Natural killer cell (primary cell): ENCODE data around the gene MPPED1. TPM values are rescaled to one million over a fixed set of nuclear protein-coding genes. Genes with fewer than 3 reads are reported as not detected.

ENCODE experiments used
- ATAC-seq, 3 donors: fragments of 150-1000 bp in 2 of 3; fragments of 200-7000 bp in 1 of 3; cut with Tn5 transposase; 1 replicate in 1 of 3; 2 replicates in 2 of 3; pipeline ENCODE4 v1.10.0; 2021; ENCODE audit warnings: mild to moderate bottlenecking in 2 of 3, moderate library complexity in 2 of 3
- DNase-seq, 2 donors: peaks; one replicate each; pipeline versions ENCODE4 v3.0.0 to v3.0.0-alpha.2; 2013 to 2021; ENCODE audit warnings: mixed read lengths in 1 of 2
- H3K27ac ChIP-seq: one replicate; pipeline ENCODE4 v1.5.1; 2013; ENCODE audit warnings: mild to moderate bottlenecking, low read length
- H3K27me3 ChIP-seq: one replicate; pipeline ENCODE4 v1.6.1; 2013; ENCODE audit warnings: low read length; ENCODE audit not compliant: control insufficient read depth, insufficient read depth
- H3K36me3 ChIP-seq: one replicate; pipeline ENCODE4 v1.6.1; 2013; ENCODE audit warnings: low read length; ENCODE audit not compliant: control insufficient read depth, insufficient read depth
- H3K4me1 ChIP-seq: one replicate; pipeline ENCODE4 v1.6.1; 2013; ENCODE audit warnings: low read length; ENCODE audit not compliant: control insufficient read depth, insufficient read depth
- H3K4me3 ChIP-seq: one replicate; pipeline ENCODE4 v1.5.1; 2013; ENCODE audit warnings: low read length
- H3K9me3 ChIP-seq: one replicate; pipeline ENCODE4 v1.6.1; 2013; ENCODE audit warnings: low read length; ENCODE audit not compliant: control insufficient read depth, insufficient read depth
- H3K27ac Mint-ChIP-seq, 2 donors: one replicate each; pipeline ENCODE4 v1.8.0; 2022; ENCODE audit warnings: mild to moderate bottlenecking in 2 of 2, mixed read lengths in 2 of 2, moderate library complexity in 1 of 2
- H3K27me3 Mint-ChIP-seq, 2 donors: one replicate each; pipeline ENCODE4 v1.8.0; 2022; ENCODE audit warnings: low read depth in 2 of 2, mixed read lengths in 2 of 2
- H3K36me3 Mint-ChIP-seq: one replicate; pipeline ENCODE4 v1.8.0; 2022; ENCODE audit warnings: mixed read lengths
- H3K4me1 Mint-ChIP-seq, 2 donors: one replicate each; pipeline ENCODE4 v1.8.0; 2022; ENCODE audit warnings: mixed read lengths in 2 of 2
- H3K4me3 Mint-ChIP-seq: one replicate; pipeline ENCODE4 v1.8.0; 2022; ENCODE audit warnings: mild to moderate bottlenecking, moderate library complexity, mixed read lengths
- H3K9me3 Mint-ChIP-seq, 2 donors: one replicate each; pipeline ENCODE4 v1.8.0; 2022; ENCODE audit warnings: mixed read lengths in 2 of 2
- WGBS: methylation state at CpG from one replicate; pipeline ENCODE4 v1.1.7; 2013; ENCODE audit warnings: missing lambda C conversion rate; ENCODE audit not compliant: insufficient coverage; 5-methylcytosine and 5-hydroxymethylcytosine counted together
- intact Hi-C: fragments of 100-400 bp; cut with micrococcal nuclease; formaldehyde crosslinking; loops from one replicate; pipeline ENCODE4 v1.14.2; 2022
- total RNA-seq, 4 donors: library from RNA; stranded (reverse); fragments of 120-200 nt in 1 of 4; gene quantifications; one replicate each; pipeline versions ENCODE4 v1.2.3 to v1.2.4, GENCODE V29; 2013 to 2022
- TF ChIP-seq, protein P1 (sequence below): fragments of 200-600 bp; IDR thresholded peaks from one replicate; pipeline ENCODE4 v1.8.0; 2022; ENCODE audit warnings: antibody characterized with exemption

Gene MPPED1
- total RNA-seq, 3 donors from 2014 or later (not counting 1 experiment from before 2014, with no cell fraction given): not detected

DNA sequence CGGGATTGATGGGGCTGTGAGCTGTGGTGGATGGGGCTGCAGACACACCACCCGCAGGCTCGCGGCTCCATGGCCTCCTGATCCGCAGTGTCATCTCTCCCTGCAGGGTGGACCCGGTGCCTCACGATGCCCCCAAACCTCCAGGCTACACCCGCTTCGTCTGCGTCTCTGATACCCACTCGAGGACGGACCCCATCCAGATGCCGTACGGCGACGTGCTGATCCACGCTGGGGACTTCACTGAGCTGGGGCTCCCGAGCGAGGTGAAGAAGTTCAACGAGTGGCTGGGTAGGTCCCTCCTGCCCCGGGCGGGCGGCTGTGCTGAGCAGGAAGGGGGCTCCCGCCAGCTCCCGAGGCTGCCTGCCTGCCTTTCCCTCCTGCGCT, 23.1 kb downstream of the MPPED1 start:
- H3K27me3 ChIP-seq: no peaks in the 10 kb centered on the region
- H3K4me1 Mint-ChIP-seq: no peaks in the 10 kb centered on the region
- H3K4me1 ChIP-seq: no peaks in the 10 kb centered on the region
- intact Hi-C loops: no loop called here
- TF ChIP-seq, protein P1, sequence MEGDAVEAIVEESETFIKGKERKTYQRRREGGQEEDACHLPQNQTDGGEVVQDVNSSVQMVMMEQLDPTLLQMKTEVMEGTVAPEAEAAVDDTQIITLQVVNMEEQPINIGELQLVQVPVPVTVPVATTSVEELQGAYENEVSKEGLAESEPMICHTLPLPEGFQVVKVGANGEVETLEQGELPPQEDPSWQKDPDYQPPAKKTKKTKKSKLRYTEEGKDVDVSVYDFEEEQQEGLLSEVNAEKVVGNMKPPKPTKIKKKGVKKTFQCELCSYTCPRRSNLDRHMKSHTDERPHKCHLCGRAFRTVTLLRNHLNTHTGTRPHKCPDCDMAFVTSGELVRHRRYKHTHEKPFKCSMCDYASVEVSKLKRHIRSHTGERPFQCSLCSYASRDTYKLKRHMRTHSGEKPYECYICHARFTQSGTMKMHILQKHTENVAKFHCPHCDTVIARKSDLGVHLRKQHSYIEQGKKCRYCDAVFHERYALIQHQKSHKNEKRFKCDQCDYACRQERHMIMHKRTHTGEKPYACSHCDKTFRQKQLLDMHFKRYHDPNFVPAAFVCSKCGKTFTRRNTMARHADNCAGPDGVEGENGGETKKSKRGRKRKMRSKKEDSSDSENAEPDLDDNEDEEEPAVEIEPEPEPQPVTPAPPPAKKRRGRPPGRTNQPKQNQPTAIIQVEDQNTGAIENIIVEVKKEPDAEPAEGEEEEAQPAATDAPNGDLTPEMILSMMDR: no peak
- no peaks in the 10 kb centered on the region for H3K9me3 Mint-ChIP-seq
- no peak overlapping the region for H3K27ac ChIP-seq
- H3K4me3 ChIP-seq: no peak overlapping the region
- no peak overlapping the region for H3K4me3 Mint-ChIP-seq
- H3K27me3 Mint-ChIP-seq: peaks cover 16 to 18% of the 10 kb centered on the region in 2 donors
- no peak for DNase-seq
- no peaks in the 10 kb centered on the region for H3K36me3 ChIP-seq
- no peaks in the 10 kb centered on the region for H3K9me3 ChIP-seq
- no peaks in the 10 kb centered on the region for H3K36me3 Mint-ChIP-seq
- H3K27ac Mint-ChIP-seq: no peak overlapping the region
- no peak for ATAC-seq
- 91% methylated on average over 26 of the region's 26 CpGs for WGBS

GRCh38 chr22:43435851-43436811, 24.3 kb downstream of the MPPED1 start:
- no peak overlapping the region for H3K27ac ChIP-seq
- H3K36me3 Mint-ChIP-seq: no peaks in the 10 kb centered on the region
- H3K9me3 ChIP-seq: no peaks in the 10 kb centered on the region
- H3K27ac Mint-ChIP-seq: no peak overlapping the region
- WGBS: 74% methylated on average over 26 of the region's 26 CpGs
- H3K9me3 Mint-ChIP-seq: no peaks in the 10 kb centered on the region
- H3K36me3 ChIP-seq: no peaks in the 10 kb centered on the region
- H3K27me3 ChIP-seq: no peaks in the 10 kb centered on the region
- DNase-seq (no peak), ATAC-seq (no peak)
- no peaks in the 10 kb centered on the region for H3K4me1 ChIP-seq
- H3K27me3 Mint-ChIP-seq: peaks cover 10 to 15% of the 10 kb centered on the region in 2 donors
- no peak overlapping the region for H3K4me3 Mint-ChIP-seq
- no peaks in the 10 kb centered on the region for H3K4me1 Mint-ChIP-seq
- intact Hi-C loops: no loop called here
- TF ChIP-seq, protein P1: no peak
- H3K4me3 ChIP-seq: no peak overlapping the region

DNA sequence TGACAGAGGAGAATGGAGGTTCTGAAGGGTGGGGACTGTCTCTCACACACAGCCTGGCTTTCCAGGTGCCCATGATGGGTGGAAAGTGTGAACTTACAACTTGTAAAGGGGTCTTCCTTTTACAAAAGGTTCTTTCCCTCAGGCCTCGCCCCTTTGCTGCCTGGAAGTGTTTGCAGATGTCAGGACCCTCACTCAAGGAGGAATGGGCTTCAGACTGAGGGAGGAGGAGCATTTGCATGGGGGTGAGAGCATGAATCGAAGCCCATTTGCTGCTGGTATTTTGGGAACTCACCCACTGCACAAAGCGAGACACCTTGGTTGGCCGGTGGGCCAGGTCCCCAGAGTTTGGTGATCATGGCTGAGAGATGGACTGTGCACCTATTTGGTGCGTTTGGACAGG, 25.1 kb downstream of the MPPED1 start:
- intact Hi-C loops: no loop called here
- no peaks in the 10 kb centered on the region for H3K9me3 ChIP-seq
- no peak overlapping the region for H3K27ac ChIP-seq
- no peaks in the 10 kb centered on the region for H3K27me3 ChIP-seq
- Mint-ChIP-seq H3K27ac (no peak overlapping the region), H3K36me3 (no peaks in the 10 kb centered on the region), H3K9me3 (no peaks in the 10 kb centered on the region), H3K4me1 (no peaks in the 10 kb centered on the region), H3K4me3 (no peak overlapping the region), H3K27me3 (peaks cover 3 to 15% of the 10 kb centered on the region in 2 donors)
- WGBS: 77% methylated on average over 5 of the region's 5 CpGs
- no peak for ATAC-seq
- no peak for DNase-seq
- no peaks in the 10 kb centered on the region for H3K36me3 ChIP-seq
- H3K4me1 ChIP-seq: no peaks in the 10 kb centered on the region
- no peak overlapping the region for H3K4me3 ChIP-seq
- TF ChIP-seq, protein P1: no peak
